Activated naive CD4-positive, alpha-beta T cell treated with anti-CD3 and anti-CD28 coated beads, Interleukin-2, amount 50 U/mL, for 16 hours (primary cell): ENCODE data around the gene AXIN1.
"Not testable (repeated sequence)": the region's sequence is repeated elsewhere in the genome, so short reads cannot be mapped to it uniquely, and the experiment has no call there.

Experiments used
- DNase-seq: peaks from one replicate; pipeline ENCODE4 v3.0.0-alpha.2; 2020

The AXIN1 gene

DNA sequence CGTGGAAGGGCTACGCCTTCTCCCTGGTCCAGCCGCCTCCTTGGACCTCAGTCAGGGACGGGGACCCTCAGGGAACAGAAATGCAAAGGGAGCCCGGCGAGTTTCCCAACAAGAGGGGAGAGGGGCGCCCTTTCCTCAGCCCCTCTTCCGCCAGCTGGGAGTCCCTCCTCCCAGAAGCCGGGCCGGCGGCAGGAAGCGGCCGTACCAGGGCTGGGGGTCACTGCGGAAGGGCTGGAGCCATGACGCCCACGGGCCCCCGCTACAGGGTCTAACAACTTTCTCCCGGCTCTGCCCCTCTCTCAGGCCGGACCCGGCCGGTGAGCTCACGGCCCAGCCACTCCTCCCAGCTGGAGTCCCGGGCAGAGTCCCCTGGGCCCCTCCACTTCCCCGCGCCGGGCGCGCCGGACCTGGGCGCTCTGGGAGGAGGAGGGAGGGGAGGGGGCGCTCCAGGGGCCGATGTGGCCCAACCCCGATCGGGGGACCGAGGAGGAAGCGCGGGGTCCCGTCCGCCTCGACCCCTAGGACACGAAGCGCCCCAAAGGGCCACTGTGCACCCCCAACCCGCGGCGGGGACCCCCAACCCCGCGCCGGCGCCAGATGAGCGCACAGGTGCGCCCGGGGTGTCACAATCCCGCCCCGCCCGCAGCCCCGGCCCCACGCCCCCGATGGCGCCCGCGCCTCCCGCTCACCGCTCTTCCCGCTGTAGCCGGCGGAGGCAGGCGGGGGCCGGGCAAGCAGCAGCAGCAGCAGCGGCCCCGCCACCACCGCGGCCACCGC, 28.7 kb upstream of the AXIN1 start:
- DNase-seq = peak; percentile 44

GRCh38 chr16:380762-381011, 28.2 kb upstream of the AXIN1 start:
- DNase-seq = no peak

DNA sequence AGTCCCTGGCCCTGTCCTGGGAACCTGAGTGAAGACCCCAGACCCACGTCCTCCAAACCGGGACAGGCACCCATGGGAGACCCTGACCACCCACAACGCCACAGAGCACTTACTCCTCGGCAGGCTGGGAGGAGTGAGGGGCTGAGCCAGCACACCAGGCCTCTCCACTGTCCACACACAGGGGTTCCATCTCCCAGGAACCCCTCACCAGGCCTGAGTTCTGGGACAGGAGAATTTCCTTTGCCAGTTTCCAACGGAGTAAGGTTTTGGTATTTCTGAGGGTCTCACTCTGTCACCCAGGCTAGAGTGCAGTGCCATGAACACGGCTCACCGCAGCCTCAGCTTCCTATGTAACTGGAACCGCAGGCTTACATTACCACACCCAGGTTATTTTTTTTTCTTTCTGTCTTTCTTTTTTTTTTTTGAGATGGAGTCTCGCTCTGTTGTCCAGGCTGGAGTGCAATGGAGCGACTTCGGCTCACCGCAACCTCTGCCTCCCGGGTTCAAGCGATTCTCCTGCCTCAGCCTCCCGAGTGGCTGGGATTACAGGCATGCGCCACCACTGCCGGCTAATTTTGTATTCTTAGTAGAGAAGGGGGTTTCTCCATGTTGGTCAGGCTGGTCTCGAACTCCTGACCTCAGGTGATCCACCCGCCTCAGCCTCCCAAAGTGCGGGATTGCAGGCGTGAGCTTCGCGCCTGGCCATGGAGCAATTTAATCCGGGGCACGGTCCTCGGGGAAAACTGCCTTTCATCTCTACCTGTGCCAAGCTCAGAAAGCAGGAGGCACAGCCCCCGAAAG, 27.6 kb upstream of the AXIN1 start:
- no peak for DNase-seq

DNA sequence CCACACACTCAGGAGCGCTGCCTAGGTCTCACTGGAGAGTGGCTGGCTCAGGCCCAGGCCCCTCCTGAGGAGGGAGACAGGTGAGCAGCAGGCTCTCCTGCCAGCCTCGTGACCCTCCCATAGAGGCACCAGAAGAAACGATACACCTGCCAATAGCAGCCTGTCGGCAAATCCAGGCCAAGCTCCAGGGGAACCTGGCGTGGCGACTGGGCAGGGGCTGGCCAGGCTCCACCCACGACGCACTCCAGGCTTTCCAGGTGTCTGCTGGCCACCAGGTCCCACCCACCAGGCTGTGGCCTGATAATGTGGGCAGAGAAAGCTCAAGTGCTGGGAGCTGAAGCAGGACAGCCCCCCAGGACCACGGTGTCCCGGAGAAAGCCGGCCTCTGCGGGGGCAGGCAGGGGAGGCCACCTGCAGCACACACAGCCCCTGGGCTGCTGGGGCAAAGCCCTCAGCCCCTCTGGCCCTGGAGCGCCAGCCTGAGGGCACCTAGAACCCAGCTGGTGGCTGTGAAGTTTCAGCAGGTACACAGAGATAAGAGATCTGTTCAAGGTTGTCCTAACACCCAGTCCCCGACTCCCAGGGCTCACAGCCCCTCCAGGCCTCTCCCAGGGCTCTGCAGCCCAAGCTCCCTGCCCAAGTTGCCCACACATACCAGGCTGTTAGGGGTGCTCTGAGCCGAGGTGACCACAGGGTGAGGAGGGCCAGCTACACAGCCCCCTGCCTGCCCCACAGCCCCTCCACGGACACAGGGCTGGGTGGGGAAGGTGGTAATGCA, 26.8 kb upstream of the AXIN1 start:
- DNase-seq = no peak

DNA sequence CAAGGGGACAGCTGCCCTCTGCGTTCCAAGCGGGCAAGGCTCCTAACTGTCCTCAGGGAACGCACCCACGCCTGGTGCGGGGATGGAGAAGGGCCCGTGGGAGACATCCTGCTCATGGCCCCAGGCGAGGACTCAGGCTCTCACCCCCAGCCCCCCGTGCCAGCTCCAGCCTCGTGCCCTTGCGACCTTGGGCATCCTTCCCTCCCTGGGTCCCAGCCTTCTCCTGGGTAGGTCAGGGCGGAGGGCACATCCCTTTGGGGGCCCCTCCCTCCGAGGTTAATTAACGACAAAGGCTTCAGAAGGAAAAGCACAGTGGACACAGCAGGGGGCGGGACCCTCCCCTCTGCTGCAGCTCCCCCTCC, 26.3 kb upstream of the AXIN1 start:
- DNase-seq = no peak

DNA sequence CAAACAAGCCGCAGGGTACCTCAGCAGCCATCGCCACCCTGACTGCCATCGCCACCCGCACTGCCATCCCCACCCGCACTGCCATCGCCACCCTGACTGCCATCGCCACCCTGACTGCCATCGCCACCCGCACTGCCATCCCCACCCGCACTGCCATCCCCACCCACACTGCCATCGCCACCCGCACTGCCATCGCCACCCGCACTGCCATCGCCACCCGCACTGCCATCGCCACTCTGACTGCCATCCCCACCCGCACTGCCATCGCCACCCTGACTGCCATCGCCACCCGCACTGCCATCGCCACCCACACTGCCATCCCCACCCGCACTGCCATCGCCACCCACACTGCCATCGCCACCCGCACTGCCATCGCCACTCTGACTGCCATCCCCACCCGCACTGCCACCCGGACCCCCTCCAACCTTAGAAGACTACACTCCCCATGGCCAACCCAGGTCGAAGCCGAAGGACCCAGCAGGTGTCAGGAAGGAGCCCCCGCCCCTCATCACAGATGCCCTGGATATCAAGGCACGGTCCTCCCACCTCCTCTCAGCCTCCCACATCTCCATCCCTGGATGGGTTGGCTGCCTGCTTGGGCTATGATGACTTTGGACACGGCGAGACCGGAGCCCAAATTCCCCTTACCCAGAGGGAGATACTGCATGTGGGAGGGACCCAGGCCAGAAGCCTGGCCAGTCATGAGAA, 25.7 kb upstream of the AXIN1 start:
- not testable (repeated sequence) for DNase-seq

DNA sequence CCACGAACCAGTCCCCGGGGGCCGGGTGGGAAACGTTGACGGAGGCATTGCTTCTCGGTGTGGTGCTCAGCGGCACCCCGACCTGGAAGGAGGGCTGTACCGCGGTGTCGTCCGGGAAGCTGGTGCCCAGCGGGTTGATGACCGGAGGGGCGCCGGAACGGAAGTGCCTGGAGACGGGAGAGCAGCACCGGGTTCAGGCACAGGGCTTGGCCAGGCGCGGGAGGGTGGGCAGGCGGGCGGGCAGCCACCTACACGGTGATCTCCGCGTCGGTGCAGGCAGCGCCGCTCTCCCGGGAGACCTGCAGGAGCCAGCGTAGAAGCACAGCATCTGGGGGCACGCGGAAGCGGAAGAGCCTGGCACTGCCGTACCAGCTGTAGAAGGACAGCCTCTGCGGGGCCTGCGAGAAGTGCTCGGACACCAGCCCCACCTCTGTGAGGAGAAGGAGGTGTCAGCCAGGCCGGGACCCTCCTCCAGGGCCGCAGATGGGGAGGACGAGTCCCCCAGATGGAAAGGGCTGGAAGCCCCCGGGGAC, 25.0 kb upstream of the AXIN1 start:
- no peak for DNase-seq

- no peak for DNase-seq
Observed at GRCh38 chr16:376817-377418, 24.4 kb upstream of the AXIN1 start.

DNA sequence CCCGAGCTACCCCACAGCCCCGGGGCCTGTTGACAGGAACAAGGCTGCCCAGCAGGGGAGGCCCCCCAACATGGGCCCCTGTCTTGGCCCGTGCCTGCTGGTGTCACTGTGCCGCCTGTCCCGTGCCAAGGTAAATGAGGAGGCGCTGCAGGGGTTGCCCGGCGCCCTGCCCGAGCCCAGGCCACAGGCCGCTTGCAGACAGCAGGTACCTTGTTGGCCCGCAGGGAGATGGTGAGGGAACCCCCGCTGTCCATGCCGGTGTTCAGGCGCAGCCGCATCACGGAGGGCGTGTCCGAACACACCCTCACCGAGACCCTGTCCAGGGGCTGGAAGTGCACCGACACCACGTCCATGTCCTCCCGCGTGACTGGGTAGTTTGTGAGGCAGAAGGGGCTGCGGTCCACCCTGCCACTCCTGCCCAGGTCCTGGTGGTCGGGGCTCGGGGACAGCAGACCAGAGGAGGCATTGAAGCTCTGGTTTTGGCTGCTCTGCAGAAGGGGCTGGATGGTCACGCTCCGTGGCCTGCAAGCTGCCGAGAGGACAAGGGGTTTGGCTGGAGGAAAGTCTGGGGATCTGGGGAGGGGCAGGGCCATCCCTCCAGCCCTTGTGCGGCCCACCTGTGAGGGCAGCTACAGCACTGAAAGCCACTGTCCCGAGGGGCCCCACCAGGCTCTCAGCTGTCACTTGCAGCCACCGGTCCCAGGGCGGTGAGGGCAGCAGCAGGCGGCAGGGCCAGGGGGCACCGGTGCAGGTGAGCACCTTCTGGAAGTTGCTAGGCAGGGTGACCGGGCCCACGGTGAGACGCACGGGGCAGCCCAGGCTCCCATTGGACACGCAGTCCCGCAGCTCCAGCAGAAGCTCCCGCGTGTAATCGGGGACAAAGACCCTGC, 23.6 kb upstream of the AXIN1 start:
- DNase-seq = no peak

GRCh38 chr16:375212-375611, 22.7 kb upstream of the AXIN1 start:
- no peak for DNase-seq

GRCh38 chr16:374616-374926, 22.0 kb upstream of the AXIN1 start:
- DNase-seq = no peak

DNA sequence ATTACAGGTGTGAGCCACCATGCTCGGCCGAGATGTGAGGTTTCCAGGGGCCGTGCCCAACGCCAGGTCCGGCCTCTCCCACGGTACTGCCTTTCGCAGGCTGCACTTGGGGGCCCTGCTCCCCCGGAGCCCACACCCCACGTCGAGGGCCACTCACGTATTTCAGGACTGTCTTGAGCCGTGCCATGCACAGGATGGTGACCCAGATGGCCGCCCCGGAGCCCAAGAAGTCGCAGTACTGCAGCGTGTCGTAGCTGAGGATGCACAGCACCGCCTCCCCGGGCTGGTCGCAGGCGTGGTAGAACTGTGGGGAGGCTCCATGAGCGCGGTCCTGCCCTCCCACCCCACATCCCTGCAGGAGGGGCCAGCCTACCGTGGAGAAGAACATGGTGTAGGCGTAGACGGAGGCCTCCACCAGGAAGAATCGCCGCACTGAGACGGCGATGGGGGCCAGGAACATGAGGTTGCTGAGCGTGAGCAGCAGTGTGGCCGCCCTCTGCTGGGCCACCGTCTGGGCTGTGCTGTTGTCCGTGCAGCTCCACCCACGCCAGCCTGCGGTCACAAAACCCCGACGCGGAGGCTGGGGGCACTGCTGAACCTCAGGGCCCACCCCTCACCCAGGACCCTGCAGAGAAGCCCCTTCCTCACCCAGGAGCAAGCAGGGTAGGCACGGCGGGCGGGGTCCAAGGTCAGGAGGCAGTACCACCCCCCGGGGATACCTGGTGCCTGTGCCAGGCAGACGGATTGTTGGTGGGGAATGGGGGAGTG, 21.5 kb upstream of the AXIN1 start:
- no peak for DNase-seq

GRCh38 chr16:373020-373598, 20.6 kb upstream of the AXIN1 start:
- DNase-seq = no peak

DNA sequence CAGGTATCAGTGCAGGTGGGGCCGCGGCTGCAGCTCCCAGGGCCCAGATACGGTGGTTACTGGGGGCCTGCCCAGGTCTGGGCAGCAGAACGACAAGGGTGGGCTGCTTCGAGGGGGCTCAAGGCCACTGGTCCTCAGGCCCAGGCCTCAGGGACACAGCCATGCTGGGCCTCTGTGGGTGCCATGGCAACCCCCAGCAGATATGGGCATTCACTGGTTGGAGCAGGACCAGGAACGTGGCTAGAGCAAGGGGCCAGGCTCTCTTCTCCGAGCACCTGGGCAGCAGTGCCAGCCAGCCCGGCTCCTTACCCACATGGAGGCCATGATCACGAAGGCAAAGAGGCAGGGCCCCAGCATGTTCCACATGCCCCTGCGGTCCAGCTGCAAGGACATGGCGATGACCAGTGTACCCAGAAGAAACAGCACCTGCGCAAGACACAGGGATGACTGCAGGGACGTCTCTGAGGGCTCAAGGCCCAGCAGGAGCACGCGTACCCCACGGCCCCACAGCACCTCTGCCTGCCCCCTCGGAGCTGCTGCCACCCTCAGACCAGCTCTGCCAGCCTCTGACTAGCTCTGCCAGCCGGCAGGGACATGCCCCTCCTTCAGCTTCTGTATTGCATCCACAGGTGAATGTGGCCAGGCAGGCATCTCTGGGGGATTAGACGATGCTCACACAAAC, 19.9 kb upstream of the AXIN1 start:
- DNase-seq = no peak

GRCh38 chr16:371515-372301, 19.2 kb upstream of the AXIN1 start:
- no peak for DNase-seq

DNA sequence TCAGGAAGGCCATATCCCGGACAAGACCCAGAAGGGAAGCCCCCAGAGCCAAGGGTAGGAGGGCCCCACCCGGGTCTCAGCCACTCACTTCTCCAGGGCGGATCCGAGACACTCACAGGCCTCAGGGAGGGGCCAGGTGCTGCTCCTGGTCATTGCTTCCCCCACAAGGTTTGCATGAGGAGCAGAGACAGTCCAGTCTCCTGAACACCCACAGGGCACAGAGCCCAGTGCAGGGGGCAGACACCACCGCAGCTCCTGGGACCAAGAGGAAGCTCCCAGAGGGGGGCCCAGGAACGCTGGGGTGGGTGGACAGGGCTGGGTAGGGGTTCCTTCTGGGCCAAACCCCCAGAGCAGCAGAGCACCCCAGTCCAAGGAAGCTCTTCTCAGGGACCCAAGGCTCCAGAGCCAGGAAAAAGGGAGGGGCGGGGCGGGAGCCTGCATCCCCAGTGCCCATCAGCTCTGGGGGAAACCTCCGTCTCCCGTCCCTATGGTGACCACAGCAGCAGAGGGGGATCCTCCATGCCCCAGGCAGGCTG, 18.5 kb upstream of the AXIN1 start:
- DNase-seq = no peak

- peak; percentile 94 for DNase-seq
Observed at GRCh38 chr16:370443-370842, 17.9 kb upstream of the AXIN1 start, which contains the start of gene MRPL28. Gene MRPL28, minus strand, starts transcription at chr16:370538. Its CDS starts 320 bp downstream, at chr16:370218.

- DNase-seq = no peak
Observed at GRCh38 chr16:369866-370436, 17.4 kb upstream of the AXIN1 start.
